ENCODE measurements around the gene CEACAM18.

CEACAM18 gene

GRCh38 chr19:51478381-51479234 is at the start of gene CEACAM18:
TSS of gene CEACAM18 (plus strand) at chr19:51478539.
- H3K27ac ChIP-seq (ENCODE audit: low read length), result no peak within 1 kb of the TSS
- H3K36me3 ChIP-seq (ENCODE audit: insufficient read depth, low read length), result no peaks in the 10 kb centered on the region
- no peak within 1 kb of the TSS for H3K4me2 ChIP-seq (ENCODE audit: insufficient read depth, low read length)
- H4K20me1 ChIP-seq (ENCODE audit: insufficient read depth, low read length), result no peaks in the 10 kb centered on the region
- H2AFZ ChIP-seq (ENCODE audit: low read depth, low read length), result no peak within 1 kb of the TSS
- H3K4me3 ChIP-seq (ENCODE audit: low read depth in 1 of 2, low read length in 2 of 2), result no peak within 1 kb of the TSS
- H3K4me1 ChIP-seq (ENCODE audit: insufficient read depth, low read length), result no peaks in the 10 kb centered on the region
- no peak within 1 kb of the TSS for H3K9ac ChIP-seq (ENCODE audit: low read depth, low read length)
- ATAC-seq (ENCODE audit: insufficient read depth, low read depth), result no peak
- no peaks in the 10 kb centered on the region for H3K27me3 ChIP-seq (ENCODE audit: insufficient read depth, low read length, poor library complexity)
- no peaks in the 10 kb centered on the region for H3K9me3 ChIP-seq (ENCODE audit: insufficient read depth, low read length, severe bottlenecking)
- H3K79me2 ChIP-seq (ENCODE audit: insufficient read depth, low read length), result no peaks in the 10 kb centered on the region
- TF ChIP-seq EZH2 (IDR thresholded peaks at IDR 0.05; ENCODE audit: borderline replicate concordance, low read depth, low read length, severe bottlenecking) (no peak), CTCF (IDR thresholded peaks at IDR 0.05; ENCODE audit: borderline replicate concordance, extremely low read depth, low read length, poor library complexity, severe bottlenecking) (no peak)
- DNase-seq, result no peak

- H4K20me1 ChIP-seq (ENCODE audit: insufficient read depth, low read length), result peaks cover 4% of the 10 kb centered on the region; the same call in 1 of the 2 replicates
- DNase-seq (no peak), ATAC-seq (ENCODE audit: insufficient read depth, low read depth) (no peak)
- H3K27ac ChIP-seq (ENCODE audit: low read length), result no peak overlapping the region
- no peaks in the 10 kb centered on the region for H3K79me2 ChIP-seq (ENCODE audit: insufficient read depth, low read length)
- no peak overlapping the region for H2AFZ ChIP-seq (ENCODE audit: low read depth, low read length)
- no peaks in the 10 kb centered on the region for H3K27me3 ChIP-seq (ENCODE audit: insufficient read depth, low read length, poor library complexity)
- H3K4me1 ChIP-seq (ENCODE audit: insufficient read depth, low read length), result no peaks in the 10 kb centered on the region
- no peak overlapping the region for H3K4me3 ChIP-seq (ENCODE audit: low read depth in 1 of 2, low read length in 2 of 2)
- H3K9me3 ChIP-seq (ENCODE audit: insufficient read depth, low read length, severe bottlenecking), result no peaks in the 10 kb centered on the region
- no peak overlapping the region for H3K9ac ChIP-seq (ENCODE audit: low read depth, low read length)
- no peak overlapping the region for H3K4me2 ChIP-seq (ENCODE audit: insufficient read depth, low read length)
- H3K36me3 ChIP-seq (ENCODE audit: insufficient read depth, low read length), result no peaks in the 10 kb centered on the region
- TF ChIP-seq EZH2 (IDR thresholded peaks at IDR 0.05; ENCODE audit: borderline replicate concordance, low read depth, low read length, severe bottlenecking) (no peak), CTCF (IDR thresholded peaks at IDR 0.05; ENCODE audit: borderline replicate concordance, extremely low read depth, low read length, poor library complexity, severe bottlenecking) (no peak)
Measured at GRCh38 chr19:51430221-51430620, 48.1 kb upstream of the CEACAM18 start.

GRCh38 chr19:51431124-51431523 is 47.2 kb upstream of the CEACAM18 start:
- no peaks in the 10 kb centered on the region for H3K27me3 ChIP-seq (ENCODE audit: insufficient read depth, low read length, poor library complexity)
- H3K4me2 ChIP-seq (ENCODE audit: insufficient read depth, low read length), result no peak overlapping the region
- no peak overlapping the region for H3K9ac ChIP-seq (ENCODE audit: low read depth, low read length)
- H4K20me1 ChIP-seq (ENCODE audit: insufficient read depth, low read length), result no peaks in the 10 kb centered on the region
- no peak for ATAC-seq (ENCODE audit: insufficient read depth, low read depth)
- no peaks in the 10 kb centered on the region for H3K4me1 ChIP-seq (ENCODE audit: insufficient read depth, low read length)
- no peak for TF ChIP-seq CTCF (IDR thresholded peaks at IDR 0.05; ENCODE audit: borderline replicate concordance, extremely low read depth, low read length, poor library complexity, severe bottlenecking)
- TF ChIP-seq EZH2 (IDR thresholded peaks at IDR 0.05; ENCODE audit: borderline replicate concordance, low read depth, low read length, severe bottlenecking), result no peak
- H2AFZ ChIP-seq (ENCODE audit: low read depth, low read length), result no peak overlapping the region
- H3K27ac ChIP-seq (ENCODE audit: low read length), result no peak overlapping the region
- DNase-seq, result no peak
- no peak overlapping the region for H3K4me3 ChIP-seq (ENCODE audit: low read depth in 1 of 2, low read length in 2 of 2)
- H3K36me3 ChIP-seq (ENCODE audit: insufficient read depth, low read length), result no peaks in the 10 kb centered on the region
- H3K9me3 ChIP-seq (ENCODE audit: insufficient read depth, low read length, severe bottlenecking), result no peaks in the 10 kb centered on the region
- H3K79me2 ChIP-seq (ENCODE audit: insufficient read depth, low read length), result no peaks in the 10 kb centered on the region

Measured in DND-41 (cell line).